Subcutaneous adipose tissue (tissue), 4 donors: ENCODE data around the gene IQGAP2. TPM values are rescaled to one million over a fixed set of nuclear protein-coding genes. Genes with fewer than 3 reads are reported as not detected.

Source experiments
- CTCF ChIP-seq: fragments of 450-650 bp; IDR thresholded peaks from one replicate; pipeline ENCODE4 v1.5.1; 2016; ENCODE audit warnings: low read depth, mild to moderate bottlenecking, control low read depth, antibody characterized with exemption, moderate library complexity
- total RNA-seq, 4 donors: library from RNA; depleted of rRNA; stranded (reverse); fragments of >200 nt; gene quantifications; one replicate each; pipeline ENCODE4 v1.1.0, GENCODE V29; 2016

IQGAP2 gene
- total RNA-seq, 4 donors from 2014 or later = 16.8 to 119 (median 57.0) TPM

GRCh38 chr5:76683816-76684731 is 281.0 kb downstream of the IQGAP2 start:
- no peak for TF ChIP-seq CTCF

- TF ChIP-seq CTCF = no peak
Observed at GRCh38 chr5:76684756-76685519, 281.9 kb downstream of the IQGAP2 start.

GRCh38 chr5:76685704-76686103 is 282.6 kb downstream of the IQGAP2 start:
- TF ChIP-seq CTCF = no peak

GRCh38 chr5:76688212-76688611 is 285.1 kb downstream of the IQGAP2 start:
- no peak for TF ChIP-seq CTCF

- no peak for TF ChIP-seq CTCF
Observed at GRCh38 chr5:76688836-76689235, 285.8 kb downstream of the IQGAP2 start.

GRCh38 chr5:76689321-76690036 is 286.4 kb downstream of the IQGAP2 start:
- no peak for TF ChIP-seq CTCF
